MM.1S (cell line): ENCODE data around the gene STEAP1.

Source experiments
- DNase-seq: peaks from one replicate; pipeline ENCODE4 v3.0.0-alpha.2; 2015
- H2AFZ ChIP-seq: fragments of 300-600 bp; sonication (generic); 2 replicates; pipeline ENCODE4 v1.6.0; 2016; ENCODE audit warnings: antibody characterized with exemption, low read length
- H3F3A ChIP-seq: fragments of 300-600 bp; sonication (generic); 2 replicates; pipeline ENCODE4 v1.6.1; 2016; ENCODE audit warnings: mild to moderate bottlenecking, antibody characterized with exemption, low read length, moderate library complexity, mixed read lengths; ENCODE audit not compliant: insufficient read depth
- H3K27ac ChIP-seq: fragments of 300-600 bp; sonication (generic); 2 replicates; pipeline ENCODE4 v1.5.1; 2016; ENCODE audit warnings: mild to moderate bottlenecking, low read length
- H3K27me3 ChIP-seq: fragments of 300-600 bp; sonication (generic); replicated peaks from 2 replicates; pipeline ENCODE4 v1.6.0; 2016; ENCODE audit warnings: low read length; ENCODE audit not compliant: insufficient read depth
- H3K36me3 ChIP-seq: fragments of 300-600 bp; sonication (generic); replicated peaks from 2 replicates; pipeline ENCODE4 v1.6.1; 2016; ENCODE audit warnings: mild to moderate bottlenecking, low read length, mixed read lengths; ENCODE audit not compliant: insufficient read depth
- H3K4me1 ChIP-seq: fragments of 300-600 bp; sonication (generic); 2 replicates; pipeline ENCODE4 v1.6.1; 2016; ENCODE audit warnings: low read length, mixed read lengths
- H3K4me2 ChIP-seq: fragments of 300-600 bp; sonication (generic); 2 replicates; pipeline ENCODE4 v1.6.0; 2016; ENCODE audit warnings: low read depth, low read length
- H3K4me3 ChIP-seq: fragments of 300-600 bp; sonication (generic); 2 replicates; pipeline ENCODE4 v1.5.1; 2016; ENCODE audit warnings: low read length, mixed read lengths
- H3K79me2 ChIP-seq: fragments of 300-600 bp; sonication (generic); 2 replicates; pipeline ENCODE4 v1.6.1; 2016; ENCODE audit warnings: mixed run types, low read length, mixed read lengths
- H3K9ac ChIP-seq: fragments of 300-600 bp; sonication (generic); 2 replicates; pipeline ENCODE4 v1.6.1; 2016; ENCODE audit warnings: low read length, mixed read lengths
- H3K9me2 ChIP-seq: fragments of 300-600 bp; sonication (generic); replicated peaks from 2 replicates; pipeline ENCODE4 v1.6.1; 2016; ENCODE audit warnings: mild to moderate bottlenecking, low read length, mixed read lengths; ENCODE audit not compliant: insufficient read depth
- H3K9me3 ChIP-seq: fragments of 300-600 bp; sonication (generic); replicated peaks from 2 replicates; pipeline ENCODE4 v1.6.1; 2016; ENCODE audit warnings: mild to moderate bottlenecking, low read length, mixed read lengths; ENCODE audit not compliant: insufficient read depth
- H4K20me1 ChIP-seq: fragments of 300-600 bp; sonication (generic); 2 replicates; pipeline ENCODE4 v1.6.1; 2016; ENCODE audit warnings: mild to moderate bottlenecking, low read length, moderate library complexity, mixed read lengths; ENCODE audit not compliant: insufficient read depth
- EZH2 ChIP-seq: fragments of 300-600 bp; sonication (generic); optimal IDR thresholded peaks from 2 replicates; pipeline ENCODE3; 2017; ENCODE audit warnings: low read depth, mild to moderate bottlenecking, antibody characterized with exemption, low read length, mixed read lengths
- EZH2phosphoT487 ChIP-seq: fragments of 300-600 bp; sonication (generic); IDR thresholded peaks from 2 replicates; pipeline ENCODE4 v1.6.1; 2018; ENCODE audit warnings: antibody characterized with exemption, low read length
- TF ChIP-seq, protein P1 (sequence below): fragments of 300-600 bp; sonication (generic); IDR thresholded peaks from 2 replicates; pipeline ENCODE4 v1.5.1; 2016; ENCODE audit warnings: antibody characterized with exemption, low read length, mixed read lengths

Gene STEAP1

DNA sequence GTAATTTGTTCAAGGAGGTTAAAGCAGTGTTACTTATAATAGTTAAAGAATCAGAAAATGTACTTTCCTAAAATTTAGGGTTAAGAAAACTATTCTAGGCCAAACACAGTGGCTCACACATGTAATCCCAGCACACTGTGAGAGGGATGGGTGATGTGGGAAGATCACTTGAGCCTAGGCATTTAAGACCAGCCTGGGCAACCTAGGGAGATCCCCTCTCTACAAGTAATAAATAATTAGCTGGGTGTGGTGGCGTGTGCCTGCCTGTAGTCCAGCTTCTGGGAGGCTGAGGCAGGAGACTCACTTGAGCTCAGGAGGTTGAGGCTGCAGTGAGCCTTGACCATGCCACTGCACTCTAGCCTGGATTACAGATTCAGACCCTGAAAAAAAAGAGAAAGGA is 53.7 kb downstream of the STEAP1 start:
- no peak overlapping the region for H2AFZ ChIP-seq

DNA sequence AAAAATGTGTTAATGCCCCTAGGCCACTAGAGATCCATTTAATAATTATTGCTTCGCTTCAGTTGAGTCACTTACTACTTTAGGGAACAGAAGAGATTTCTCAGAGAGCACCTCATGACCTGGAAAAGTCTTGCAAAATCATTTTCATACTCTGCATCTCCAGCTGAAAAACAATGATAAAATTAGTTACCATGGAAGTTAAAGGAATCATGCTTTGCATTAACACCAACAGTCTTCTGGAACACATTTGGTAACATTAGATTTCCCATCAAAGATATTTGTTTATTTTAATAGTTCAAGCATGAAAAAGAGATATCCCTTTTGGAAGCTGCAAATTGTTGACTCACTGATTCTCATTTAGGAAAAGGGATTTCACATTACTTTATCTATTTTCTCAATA is 55.5 kb downstream of the STEAP1 start:
- Histone ChIP-seq H4K20me1 (no peaks in the 10 kb centered on the region), H3K9ac (no peak overlapping the region), H2AFZ (no peak overlapping the region), H3K9me3 (no peaks in the 10 kb centered on the region), H3K27me3 (no peaks in the 10 kb centered on the region), H3K27ac (no peak overlapping the region), H3F3A (no peaks in the 10 kb centered on the region), H3K36me3 (no peaks in the 10 kb centered on the region), H3K9me2 (no peaks in the 10 kb centered on the region), H3K4me1 (no peaks in the 10 kb centered on the region), H3K4me2 (no peak overlapping the region), H3K4me3 (no peak overlapping the region), H3K79me2 (no peaks in the 10 kb centered on the region)
- no peak for DNase-seq
- no peak for TF ChIP-seq EZH2phosphoT487
- TF ChIP-seq, protein P1, sequence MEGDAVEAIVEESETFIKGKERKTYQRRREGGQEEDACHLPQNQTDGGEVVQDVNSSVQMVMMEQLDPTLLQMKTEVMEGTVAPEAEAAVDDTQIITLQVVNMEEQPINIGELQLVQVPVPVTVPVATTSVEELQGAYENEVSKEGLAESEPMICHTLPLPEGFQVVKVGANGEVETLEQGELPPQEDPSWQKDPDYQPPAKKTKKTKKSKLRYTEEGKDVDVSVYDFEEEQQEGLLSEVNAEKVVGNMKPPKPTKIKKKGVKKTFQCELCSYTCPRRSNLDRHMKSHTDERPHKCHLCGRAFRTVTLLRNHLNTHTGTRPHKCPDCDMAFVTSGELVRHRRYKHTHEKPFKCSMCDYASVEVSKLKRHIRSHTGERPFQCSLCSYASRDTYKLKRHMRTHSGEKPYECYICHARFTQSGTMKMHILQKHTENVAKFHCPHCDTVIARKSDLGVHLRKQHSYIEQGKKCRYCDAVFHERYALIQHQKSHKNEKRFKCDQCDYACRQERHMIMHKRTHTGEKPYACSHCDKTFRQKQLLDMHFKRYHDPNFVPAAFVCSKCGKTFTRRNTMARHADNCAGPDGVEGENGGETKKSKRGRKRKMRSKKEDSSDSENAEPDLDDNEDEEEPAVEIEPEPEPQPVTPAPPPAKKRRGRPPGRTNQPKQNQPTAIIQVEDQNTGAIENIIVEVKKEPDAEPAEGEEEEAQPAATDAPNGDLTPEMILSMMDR, result no peak

More for the DNA sequence above, 53.7 kb downstream of the STEAP1 start:
- Histone ChIP-seq H3K9ac (no peak overlapping the region), H3K4me2 (no peak overlapping the region), H3K79me2 (no peaks in the 10 kb centered on the region), H4K20me1 (no peaks in the 10 kb centered on the region), H3K4me3 (no peak overlapping the region), H3K9me2 (no peaks in the 10 kb centered on the region), H3K27ac (no peak overlapping the region), H3K9me3 (no peaks in the 10 kb centered on the region), H3F3A (no peaks in the 10 kb centered on the region), H3K4me1 (no peaks in the 10 kb centered on the region), H3K27me3 (no peaks in the 10 kb centered on the region), H3K36me3 (no peaks in the 10 kb centered on the region)
- DNase-seq, result no peak
- TF ChIP-seq EZH2phosphoT487 (no peak), EZH2 (no peak)
- TF ChIP-seq, protein P1, result no peak

DNA sequence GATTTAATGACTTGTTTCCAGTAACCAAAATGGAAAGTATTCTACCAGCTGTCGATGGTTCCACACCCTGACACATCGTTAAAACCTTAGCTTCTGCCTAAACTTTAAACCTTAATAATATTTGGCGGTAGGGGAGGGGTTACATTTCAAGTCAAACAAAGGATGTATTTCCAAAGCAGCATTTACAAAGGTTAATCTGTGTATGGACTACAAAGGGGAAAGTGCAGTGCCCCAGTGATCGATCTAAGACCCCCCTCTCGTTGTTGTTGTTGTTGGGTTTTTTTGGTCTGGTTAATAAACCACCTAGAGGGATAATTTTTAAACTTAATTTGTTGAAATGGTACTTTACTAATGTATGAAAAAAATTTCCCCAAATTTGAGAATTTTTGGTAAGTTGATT is 56.2 kb downstream of the STEAP1 start:
- Histone ChIP-seq H3K4me1 (no peaks in the 10 kb centered on the region), H3K4me2 (no peak overlapping the region), H3K36me3 (no peaks in the 10 kb centered on the region), H3K9ac (no peak overlapping the region), H3K27me3 (no peaks in the 10 kb centered on the region), H3K79me2 (no peaks in the 10 kb centered on the region), H2AFZ (no peak overlapping the region), H3K27ac (no peak overlapping the region), H3K9me2 (no peaks in the 10 kb centered on the region), H3K9me3 (no peaks in the 10 kb centered on the region), H3K4me3 (no peak overlapping the region), H4K20me1 (no peaks in the 10 kb centered on the region), H3F3A (no peaks in the 10 kb centered on the region)
- no peak for TF ChIP-seq EZH2
- TF ChIP-seq EZH2phosphoT487, result no peak
- TF ChIP-seq, protein P1, result no peak
- no peak for DNase-seq

DNA sequence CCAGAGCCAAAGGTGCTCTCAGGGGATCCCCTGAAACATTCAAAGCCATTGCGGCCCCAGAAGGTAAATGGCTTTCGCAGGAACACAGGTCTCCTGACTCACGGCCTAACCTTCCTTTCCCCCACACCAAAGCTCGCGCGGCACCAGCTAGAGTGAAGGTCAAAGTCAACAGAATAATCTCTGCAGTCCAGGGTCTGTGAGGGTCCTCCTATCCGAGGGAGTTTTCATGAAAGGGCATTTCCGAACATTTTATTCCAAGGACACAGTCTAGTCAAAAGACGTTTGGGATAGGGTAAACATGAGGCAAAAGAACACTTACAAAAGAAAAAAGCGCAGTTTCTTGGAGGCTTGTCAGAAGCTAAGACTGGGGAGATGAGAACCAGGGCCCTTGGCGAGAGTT is 56.7 kb downstream of the STEAP1 start:
- Histone ChIP-seq H3K4me1 (no peaks in the 10 kb centered on the region), H3K4me3 (peak overlapping the region; percentile 25; the same call in 1 of the 2 replicates), H3K9me3 (no peaks in the 10 kb centered on the region), H3K79me2 (no peaks in the 10 kb centered on the region), H2AFZ (0 out of 2 replicates have a peak overlapping the region, but pooled peaks have one; percentile 28), H3K4me2 (peak overlapping the region; percentile 31; the same call in 1 of the 2 replicates), H4K20me1 (no peaks in the 10 kb centered on the region), H3K9ac (no peak overlapping the region), H3K27ac (no peak overlapping the region), H3F3A (no peaks in the 10 kb centered on the region), H3K9me2 (no peaks in the 10 kb centered on the region), H3K36me3 (no peaks in the 10 kb centered on the region), H3K27me3 (no peaks in the 10 kb centered on the region)
- no peak for TF ChIP-seq EZH2phosphoT487
- no peak for TF ChIP-seq EZH2
- TF ChIP-seq, protein P1, result no peak
- DNase-seq, result no peak
